HepG2 (cell line): ENCODE results near the gene RNH1. TPM values are rescaled to one million over a fixed set of nuclear protein-coding genes. Genes with fewer than 3 reads are reported as not detected.

Experiments
- ARID4A ChIP-seq: sonication (generic); formaldehyde crosslinking; IDR thresholded peaks from 2 replicates; pipeline ENCODE4 v1.5.0; 2020; ENCODE audit warnings: mild to moderate bottlenecking, missing genetic modification reagents, borderline replicate concordance
- HMGA1 ChIP-seq: sonication (generic); formaldehyde crosslinking; conservative IDR thresholded peaks from 2 replicates; pipeline ENCODE4 v1.4.0; 2020; ENCODE audit warnings: missing genetic modification reagents
- MNT ChIP-seq: fragments of 450-650 bp; IDR thresholded peaks from 2 replicates; pipeline ENCODE4 v1.6.1; 2016
- NFYB ChIP-seq: sonication (generic); formaldehyde crosslinking; IDR thresholded peaks from 2 replicates; pipeline ENCODE4 v1.4.0; 2020; ENCODE audit warnings: missing genetic modification reagents
- PBX2 ChIP-seq: IDR thresholded peaks from 2 replicates; pipeline ENCODE4 v1.6.1; 2016; ENCODE audit warnings: control low read depth
- PHF8 ChIP-seq: sonication (generic); formaldehyde crosslinking; IDR thresholded peaks from 2 replicates; pipeline ENCODE4 v1.5.0; 2020; ENCODE audit warnings: missing genetic modification reagents
- PLRG1 ChIP-seq: fragments of 450-650 bp; conservative IDR thresholded peaks from 2 replicates; pipeline ENCODE4 v1.6.1; 2016
- RNF2 ChIP-seq: fragments of 450-650 bp; conservative IDR thresholded peaks from 2 replicates; pipeline ENCODE4 v1.6.1; 2016; ENCODE audit warnings: low read depth
- SP4 ChIP-seq: sonication (generic); formaldehyde crosslinking; IDR thresholded peaks from 2 replicates; pipeline ENCODE4 v1.8.1; 2023; ENCODE audit warnings: mild to moderate bottlenecking, missing genetic modification reagents
- TP53 ChIP-seq: sonication (generic); formaldehyde crosslinking; conservative IDR thresholded peaks from 2 replicates; pipeline ENCODE4 v1.4.0; 2020; ENCODE audit warnings: missing genetic modification reagents
- ZBTB7B ChIP-seq: sonication (generic); formaldehyde crosslinking; IDR thresholded peaks from 2 replicates; pipeline ENCODE4 v1.4.0; 2020; ENCODE audit warnings: missing genetic modification reagents
- ZGPAT ChIP-seq: IDR thresholded peaks from 2 replicates; pipeline ENCODE4 v1.6.1; 2016; ENCODE audit warnings: mild to moderate bottlenecking
- ZNF136 ChIP-seq: sonication (generic); formaldehyde crosslinking; IDR thresholded peaks from 2 replicates; pipeline ENCODE4 v1.8.1; 2022; ENCODE audit warnings: low read depth, mild to moderate bottlenecking, moderate library complexity, missing genetic modification reagents
- ZNF687 ChIP-seq: sonication (generic); formaldehyde crosslinking; IDR thresholded peaks from 2 replicates; pipeline ENCODE4 v1.5.1; 2020; ENCODE audit warnings: mild to moderate bottlenecking, missing genetic modification reagents, moderate library complexity
- ZNF724P ChIP-seq: sonication (generic); formaldehyde crosslinking; IDR thresholded peaks from 2 replicates; pipeline ENCODE4 v1.8.0; 2022; ENCODE audit warnings: missing genetic modification reagents, borderline replicate concordance
- ZSCAN31 ChIP-seq: sonication (generic); formaldehyde crosslinking; IDR thresholded peaks from 2 replicates; pipeline ENCODE4 v1.5.0; 2020; ENCODE audit warnings: low read depth, mild to moderate bottlenecking, missing genetic modification reagents
- polyA plus RNA-seq, 8 experiments: library from polyadenylated mRNA; depleted of rRNA in 3 of 8; stranded (reverse) in 7 of 8; unstranded in 1 of 8; fragments of >200 nt; fragmentation: Illumina TruSeq in 4 of 8; extraction: Trizol in 4 of 8; gene quantifications; 2 replicates each; pipeline versions ENCODE4 v1.2.1 to v1.2.3, GENCODE V29; 2011 to 2016; ENCODE audit warnings: low read depth in 4 of 8, missing spikeins in 1 of 8, mixed read lengths in 1 of 8; ENCODE audit not compliant: insufficient read depth in 1 of 8
- total RNA-seq, 5 experiments: library from RNA; depleted of rRNA; stranded (reverse); fragments of >200 nt; fragmentation: Illumina TruSeq; extraction: Trizol; gene quantifications; 2 replicates each; pipeline ENCODE4 v1.2.3, GENCODE V29; 2016; ENCODE audit warnings: low read depth in 1 of 5

RNH1 gene
- total and polyA plus RNA-seq, 2 of the 13 experiments (the other 11 are each of a cell fraction or from before 2014, with no cell fraction given): 36.0 to 74.1 TPM

GRCh38 chr11:535519-536454, 28.7 kb upstream of the RNH1 start, which contains the start of gene HRAS (continued):
- TF ChIP-seq ARID4A (CRISPR knock-in tag) (peak; percentile 70; the same call in 1 of the 2 replicates), ZBTB7B (CRISPR knock-in tag) (peak; percentile 52; the same call in 1 of the 2 replicates), ZNF687 (CRISPR knock-in tag) (peak; percentile 73), ZGPAT (CRISPR knock-in tag) (peak; percentile 51; the same call in 1 of the 2 replicates), ZNF724P (CRISPR knock-in tag) (no peak), HMGA1 (CRISPR knock-in tag) (no peak), SP4 (CRISPR knock-in tag) (peak; percentile 93), ZNF136 (CRISPR knock-in tag) (no peak), PHF8 (CRISPR knock-in tag) (peak; percentile 75), MNT (no peak), RNF2 (no peak), TP53 (CRISPR knock-in tag) (no peak), PLRG1 (no peak), NFYB (CRISPR knock-in tag) (peak; percentile 90), PBX2 (CRISPR knock-in tag) (peak; percentile 92), ZSCAN31 (CRISPR knock-in tag) (no peak)
